SU-DHL-6 (cell line): ENCODE results near the gene FMN1.

ENCODE experiments used
- CTCF ChIP-seq: fragments of 200-600 bp; sonication (generic); IDR thresholded peaks from one replicate; pipeline ENCODE4 v1.5.1; 2017; ENCODE audit warnings: antibody characterized with exemption, mild to moderate bottlenecking, low read length, moderate library complexity; ENCODE audit not compliant: insufficient read depth, poor library complexity, severe bottlenecking
- EZH2phosphoT487 ChIP-seq: fragments of 200-600 bp; sonication (generic), shearing (Covaris generic); conservative IDR thresholded peaks from 2 replicates; pipeline ENCODE4 v1.6.1; 2018; ENCODE audit warnings: mild to moderate bottlenecking, antibody characterized with exemption, low read length, moderate library complexity, mixed read lengths

DNA sequence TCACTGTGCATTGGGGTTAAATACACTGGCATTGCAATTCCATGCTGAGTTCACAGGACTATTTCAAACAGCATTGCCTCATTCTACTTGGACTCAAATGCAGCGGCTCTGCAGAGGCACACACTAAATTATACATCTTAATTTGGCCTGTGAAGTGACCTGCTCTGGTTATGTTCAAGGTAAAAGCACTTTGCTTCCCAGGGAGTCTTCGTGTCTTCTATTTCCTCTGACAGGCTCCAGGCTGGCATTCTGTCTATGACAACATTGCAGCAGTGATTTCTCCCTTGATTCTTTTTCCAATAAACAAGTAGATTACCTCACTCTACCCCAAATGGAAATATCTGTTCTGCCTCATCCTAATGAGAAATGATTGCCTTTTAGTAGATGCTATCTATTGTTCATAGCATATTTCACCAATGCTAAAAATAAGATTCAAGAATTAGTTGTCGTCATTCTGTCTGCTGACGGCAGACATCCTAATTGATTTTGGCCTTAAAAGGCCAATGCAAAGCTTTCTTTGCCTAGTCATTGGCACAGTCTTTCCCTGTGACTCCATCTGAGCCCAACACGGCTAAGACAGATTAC is 33.8 kb downstream of the FMN1 start:
- TF ChIP-seq CTCF = no peak
- no peak for TF ChIP-seq EZH2phosphoT487
